DND-41 (cell line): Measurements from ENCODE around the gene SHD.
A peak's percentile ranks its signal among the peaks of the same experiment; 100 is the strongest.

Source experiments
- ATAC-seq: fragments of 200-7000 bp; cut with Tn5 transposase; 3 replicates; pipeline ENCODE4 v1.9.1; 2021; ENCODE audit warnings: low read depth; ENCODE audit not compliant: insufficient read depth
- DNase-seq: peaks from one replicate; pipeline ENCODE4 v3.0.0-alpha.2; 2020
- H2AFZ ChIP-seq: 2 replicates; pipeline ENCODE4 v1.6.0; 2012; ENCODE audit warnings: low read depth, low read length
- H3K27ac ChIP-seq: 2 replicates; pipeline ENCODE4 v1.5.1; 2012; ENCODE audit warnings: low read length, inconsistent platforms
- H3K27me3 ChIP-seq: fragments of 200-600 bp; sonication (generic); 2 replicates; pipeline ENCODE4 v1.6.0; 2012; ENCODE audit warnings: low read length, mild to moderate bottlenecking, inconsistent platforms; ENCODE audit not compliant: insufficient read depth, poor library complexity
- H3K36me3 ChIP-seq: 2 replicates; pipeline ENCODE4 v1.5.1; 2012; ENCODE audit warnings: low read length, inconsistent platforms; ENCODE audit not compliant: insufficient read depth
- H3K4me1 ChIP-seq: 2 replicates; pipeline ENCODE4 v1.5.1; 2012; ENCODE audit warnings: mild to moderate bottlenecking, low read length; ENCODE audit not compliant: insufficient read depth
- H3K4me2 ChIP-seq: 2 replicates; pipeline ENCODE4 v1.6.0; 2012; ENCODE audit warnings: mild to moderate bottlenecking, moderate library complexity, low read length, inconsistent platforms; ENCODE audit not compliant: insufficient read depth
- H3K4me3 ChIP-seq, 2 experiments: fragments of 200-600 bp in 1 of 2; shearing (Covaris generic) in 1 of 2; 2 replicates each; pipeline ENCODE4 v1.5.1; 2012 to 2016; ENCODE audit warnings: inconsistent platforms in 2 of 2, low read length in 2 of 2, mild to moderate bottlenecking in 2 of 2, low read depth in 1 of 2, moderate library complexity in 1 of 2
- H3K79me2 ChIP-seq: 2 replicates; pipeline ENCODE4 v1.6.0; 2012; ENCODE audit warnings: low read length, inconsistent platforms; ENCODE audit not compliant: insufficient read depth
- H3K9ac ChIP-seq: 2 replicates; pipeline ENCODE4 v1.6.0; 2012; ENCODE audit warnings: low read depth, mild to moderate bottlenecking, inconsistent platforms, low read length, moderate library complexity
- H3K9me3 ChIP-seq: 2 replicates; pipeline ENCODE4 v1.5.1; 2012; ENCODE audit warnings: low read length, moderate library complexity, mild to moderate bottlenecking, inconsistent platforms; ENCODE audit not compliant: insufficient read depth, severe bottlenecking
- H4K20me1 ChIP-seq: 2 replicates; pipeline ENCODE4 v1.6.0; 2012; ENCODE audit warnings: low read length; ENCODE audit not compliant: insufficient read depth
- EZH2 ChIP-seq: IDR thresholded peaks from 3 replicates; pipeline ENCODE4 v1.6.1; 2012; ENCODE audit warnings: borderline replicate concordance, low read depth, mild to moderate bottlenecking, moderate library complexity, low read length, inconsistent platforms; ENCODE audit not compliant: severe bottlenecking
- TF ChIP-seq, protein P1 (sequence below): IDR thresholded peaks from 2 replicates; pipeline ENCODE4 v1.5.1; 2012; ENCODE audit warnings: borderline replicate concordance, low read length, moderate library complexity, mild to moderate bottlenecking; ENCODE audit not compliant: poor library complexity, severe bottlenecking; ENCODE audit errors: extremely low read depth

The SHD gene

DNA sequence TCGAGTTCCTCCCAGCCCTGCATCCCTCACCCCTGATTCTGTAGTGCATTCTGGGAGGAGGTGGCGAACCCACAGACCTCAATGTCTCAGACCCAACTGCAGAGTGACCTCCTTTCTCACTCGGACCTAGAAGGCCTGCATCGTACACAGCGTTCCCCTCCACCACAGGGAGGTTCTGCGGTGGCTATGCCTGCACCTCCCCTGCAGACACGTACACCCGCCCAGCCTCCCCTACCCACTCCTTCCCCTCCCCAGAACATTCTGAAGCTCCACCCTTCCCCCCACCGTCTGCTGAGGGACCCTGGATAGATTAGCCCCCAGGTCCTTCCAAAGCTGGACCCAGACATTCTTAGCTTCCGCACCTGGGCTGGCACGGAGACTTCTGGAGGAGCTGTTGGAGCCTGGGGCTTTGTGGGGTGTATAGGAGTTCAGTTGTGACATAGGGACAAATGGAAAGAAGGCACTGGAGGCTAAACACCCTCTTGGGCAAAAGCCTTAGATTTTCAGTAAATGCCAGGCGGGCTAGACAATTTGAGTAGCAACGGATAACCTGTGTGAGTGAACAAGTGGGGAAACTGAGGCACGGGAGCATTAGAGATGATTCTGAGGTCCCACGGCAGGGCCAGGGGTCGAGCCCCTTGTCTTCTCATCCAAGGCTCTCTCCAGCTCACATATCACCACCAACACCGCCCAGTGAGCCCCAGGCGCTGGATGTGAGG is 24.9 kb downstream of the SHD start:
- no peaks in the 10 kb centered on the region for H3K27me3 ChIP-seq
- H3K4me2 ChIP-seq, result peak overlapping the region; percentile 59
- H3K4me3 ChIP-seq, result peak overlapping the region in 1 of 2 experiments; percentile 45; a peak in 2 of 4 replicates
- peaks cover 23% of the 10 kb centered on the region for H3K4me1 ChIP-seq
- H3K36me3 ChIP-seq, result no peaks in the 10 kb centered on the region
- no peak overlapping the region for H3K27ac ChIP-seq
- H3K9me3 ChIP-seq, result no peaks in the 10 kb centered on the region
- no peaks in the 10 kb centered on the region for H4K20me1 ChIP-seq
- TF ChIP-seq, protein P1, sequence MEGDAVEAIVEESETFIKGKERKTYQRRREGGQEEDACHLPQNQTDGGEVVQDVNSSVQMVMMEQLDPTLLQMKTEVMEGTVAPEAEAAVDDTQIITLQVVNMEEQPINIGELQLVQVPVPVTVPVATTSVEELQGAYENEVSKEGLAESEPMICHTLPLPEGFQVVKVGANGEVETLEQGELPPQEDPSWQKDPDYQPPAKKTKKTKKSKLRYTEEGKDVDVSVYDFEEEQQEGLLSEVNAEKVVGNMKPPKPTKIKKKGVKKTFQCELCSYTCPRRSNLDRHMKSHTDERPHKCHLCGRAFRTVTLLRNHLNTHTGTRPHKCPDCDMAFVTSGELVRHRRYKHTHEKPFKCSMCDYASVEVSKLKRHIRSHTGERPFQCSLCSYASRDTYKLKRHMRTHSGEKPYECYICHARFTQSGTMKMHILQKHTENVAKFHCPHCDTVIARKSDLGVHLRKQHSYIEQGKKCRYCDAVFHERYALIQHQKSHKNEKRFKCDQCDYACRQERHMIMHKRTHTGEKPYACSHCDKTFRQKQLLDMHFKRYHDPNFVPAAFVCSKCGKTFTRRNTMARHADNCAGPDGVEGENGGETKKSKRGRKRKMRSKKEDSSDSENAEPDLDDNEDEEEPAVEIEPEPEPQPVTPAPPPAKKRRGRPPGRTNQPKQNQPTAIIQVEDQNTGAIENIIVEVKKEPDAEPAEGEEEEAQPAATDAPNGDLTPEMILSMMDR, result no peak
- no peak for TF ChIP-seq EZH2
- ATAC-seq (no peak), DNase-seq (no peak)
- peak overlapping the region; percentile 24 for H3K9ac ChIP-seq
- no peaks in the 10 kb centered on the region for H3K79me2 ChIP-seq
- H2AFZ ChIP-seq, result 0 out of 2 replicates have a peak overlapping the region, but pooled peaks have one; percentile 56

DNA sequence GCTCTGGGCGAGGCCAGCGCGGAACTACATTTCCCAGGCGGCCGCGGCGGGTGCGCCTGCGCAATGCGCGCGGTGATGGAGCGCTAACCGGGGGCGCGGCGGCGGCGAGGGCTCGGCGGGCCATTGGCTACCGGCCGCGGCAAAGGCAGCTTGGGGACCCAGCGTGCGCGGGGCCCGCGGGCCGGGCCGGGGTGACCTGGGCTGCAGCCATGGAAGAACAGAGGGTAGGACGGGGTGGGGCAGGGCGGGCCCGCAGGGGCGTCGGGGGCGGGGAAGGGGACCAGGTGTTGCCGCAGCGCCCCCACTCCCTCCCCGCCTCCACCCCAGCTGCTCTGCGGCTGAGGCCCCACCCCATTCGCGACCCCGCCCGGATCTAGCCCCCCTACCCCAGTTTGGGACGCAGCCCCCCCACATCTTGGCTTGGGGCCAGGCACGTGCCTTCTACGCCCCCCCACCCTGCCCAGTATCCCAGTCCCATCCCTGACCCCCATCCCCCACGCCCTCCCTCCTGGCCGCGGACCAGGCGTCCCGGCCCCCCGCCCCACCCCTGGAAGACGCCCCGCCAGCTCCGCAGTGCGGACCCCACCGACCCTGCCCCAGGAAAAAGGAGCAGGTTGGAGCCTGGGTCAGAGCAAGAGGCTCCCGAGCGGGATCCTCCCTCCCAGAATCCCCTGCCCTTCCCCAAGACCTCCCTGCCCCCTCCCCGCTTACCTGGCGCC is 25.6 kb downstream of the SHD start, which contains the start of gene FSD1:
Gene FSD1 (plus strand): TSS at position 61 of the 719 bp plus-strand sequence. CDS start 149 bp downstream, at position 210.
- ATAC-seq (peak; percentile 85), DNase-seq (peak; percentile 67)
- H3K27ac ChIP-seq, result no peak within 1 kb of the TSS
- no peaks in the 10 kb centered on the region for H4K20me1 ChIP-seq
- no peaks in the 10 kb centered on the region for H3K9me3 ChIP-seq
- peak within 1 kb of the TSS; percentile 24 for H3K9ac ChIP-seq
- no peak for TF ChIP-seq EZH2
- TF ChIP-seq, protein P1, result no peak
- peak within 1 kb of the TSS; percentile 56; the same call in 1 of the 2 replicates for H2AFZ ChIP-seq
- H3K27me3 ChIP-seq, result no peaks in the 10 kb centered on the region
- no peaks in the 10 kb centered on the region for H3K36me3 ChIP-seq
- H3K4me1 ChIP-seq, result peaks cover 23% of the 10 kb centered on the region
- H3K79me2 ChIP-seq, result no peaks in the 10 kb centered on the region
- H3K4me3 ChIP-seq, result peak within 1 kb of the TSS in 1 of 2 experiments; percentile 45; a peak in 2 of 4 replicates
- peak within 1 kb of the TSS; percentile 59 for H3K4me2 ChIP-seq

DNA sequence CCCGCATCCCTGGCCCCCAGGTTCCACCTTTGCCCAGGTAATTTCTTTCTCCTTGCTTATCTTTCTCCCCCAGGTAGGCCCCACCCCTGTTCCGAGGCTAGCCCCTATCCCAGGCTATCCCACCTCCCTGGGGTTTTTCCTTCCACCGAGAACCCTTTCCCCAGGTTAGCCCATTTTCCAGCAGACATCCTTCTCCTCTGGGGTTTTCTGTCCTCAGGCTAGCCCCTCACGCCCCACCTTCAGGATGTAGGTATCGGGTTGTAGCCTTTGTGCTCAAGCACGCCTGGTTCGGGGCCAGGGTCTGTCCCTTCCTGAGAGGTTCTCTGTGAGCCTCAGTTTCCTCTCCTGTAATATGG is 26.2 kb downstream of the SHD start:
- H3K4me1 ChIP-seq, result peaks cover 23% of the 10 kb centered on the region
- no peak for DNase-seq
- no peak overlapping the region for H3K4me2 ChIP-seq

More for the DNA sequence above, 26.2 kb downstream of the SHD start:
- no peak overlapping the region for H3K9ac ChIP-seq
- ATAC-seq, result no peak
- no peaks in the 10 kb centered on the region for H3K79me2 ChIP-seq
- no peaks in the 10 kb centered on the region for H3K9me3 ChIP-seq
- H3K36me3 ChIP-seq, result no peaks in the 10 kb centered on the region
- H3K27me3 ChIP-seq, result no peaks in the 10 kb centered on the region
- no peak overlapping the region for H2AFZ ChIP-seq
- TF ChIP-seq, protein P1, result no peak
- no peak for TF ChIP-seq EZH2
- H3K4me3 ChIP-seq, result no peak overlapping the region
- H3K27ac ChIP-seq, result no peak overlapping the region
- H4K20me1 ChIP-seq, result no peaks in the 10 kb centered on the region
